HG03159 (cell line): ENCODE data around the gene SMAD1.
"Not testable (repeated sequence)": the region's sequence is repeated elsewhere in the genome, so short reads cannot be mapped to it uniquely, and the experiment has no call there.

Experiments used
- ATAC-seq: cut with Tn5 transposase; IDR thresholded peaks from one replicate; pipeline ENCODE4 v1.9.1; 2021; ENCODE audit warnings: mild to moderate bottlenecking, moderate library complexity; ENCODE audit not compliant: unreplicated experiment

The SMAD1 gene

DNA sequence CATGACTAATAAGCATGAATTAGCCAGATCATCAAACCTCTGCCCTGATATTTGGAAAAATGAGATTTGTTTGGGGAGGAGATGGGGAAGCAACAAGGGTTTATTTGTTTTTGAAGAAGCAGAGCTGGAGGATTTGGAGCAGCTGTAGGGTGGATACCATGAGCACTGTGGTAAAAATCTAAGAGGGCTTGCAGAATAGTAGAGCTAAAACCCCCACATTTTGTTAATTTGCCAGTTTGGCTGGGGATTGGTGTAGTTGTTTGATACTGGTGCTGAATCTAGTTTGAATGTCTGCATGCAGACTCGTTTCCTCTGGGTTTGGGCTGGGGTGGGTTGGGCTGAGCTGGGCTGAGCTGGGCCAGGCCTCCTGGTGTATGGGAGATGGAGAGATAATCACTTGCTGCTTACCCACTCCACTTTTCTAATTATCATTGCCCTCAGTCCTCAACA lies 43.7 kb downstream of the SMAD1 start:
- ATAC-seq, result no peak

DNA sequence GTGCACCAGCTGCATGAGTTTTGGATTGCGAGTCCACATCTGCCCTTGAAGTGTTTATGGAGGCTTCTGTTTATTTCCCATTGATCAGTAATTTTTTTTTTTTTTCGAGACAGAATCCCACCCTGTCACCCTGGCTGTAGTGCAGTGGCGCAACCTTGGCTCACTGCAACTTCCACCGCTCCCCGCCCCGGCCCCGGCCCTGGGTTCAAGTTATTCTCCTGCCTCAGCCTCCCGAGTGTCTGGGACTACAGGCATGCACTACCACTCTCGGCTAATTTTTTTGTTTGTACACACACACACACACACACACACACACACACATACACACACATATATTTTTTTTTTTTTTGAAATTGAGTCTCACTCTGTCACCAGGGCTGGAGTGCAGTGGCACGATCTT lies 46.1 kb downstream of the SMAD1 start:
- no peak for ATAC-seq

GRCh38 chr4:145528601-145529000 lies 46.9 kb downstream of the SMAD1 start:
- no peak for ATAC-seq

- no peak for ATAC-seq
These were observed 48.5 kb downstream of the SMAD1 start for GRCh38 chr4:145530189-145530588.

DNA sequence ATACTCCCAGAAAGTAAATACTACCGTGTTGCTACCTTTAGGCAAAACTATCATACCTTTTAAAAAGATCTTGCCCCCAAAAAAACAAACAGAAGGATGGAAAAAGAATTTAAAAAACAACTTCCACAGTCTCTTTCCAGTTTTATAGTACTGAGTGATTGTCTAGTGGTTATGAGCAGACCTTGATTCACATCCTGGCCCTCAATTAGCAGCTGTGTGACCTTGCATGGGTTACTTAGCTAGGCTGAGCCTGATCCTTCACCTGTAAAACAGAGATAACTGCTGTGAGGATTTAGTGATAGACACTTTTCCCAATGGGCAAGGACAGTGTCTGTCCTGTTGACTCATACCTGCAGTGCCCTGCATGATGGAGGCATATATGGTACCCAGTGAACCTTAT lies 49.0 kb downstream of the SMAD1 start:
- ATAC-seq, result no peak

GRCh38 chr4:145531223-145531622 lies 49.6 kb downstream of the SMAD1 start:
- ATAC-seq, result no peak

DNA sequence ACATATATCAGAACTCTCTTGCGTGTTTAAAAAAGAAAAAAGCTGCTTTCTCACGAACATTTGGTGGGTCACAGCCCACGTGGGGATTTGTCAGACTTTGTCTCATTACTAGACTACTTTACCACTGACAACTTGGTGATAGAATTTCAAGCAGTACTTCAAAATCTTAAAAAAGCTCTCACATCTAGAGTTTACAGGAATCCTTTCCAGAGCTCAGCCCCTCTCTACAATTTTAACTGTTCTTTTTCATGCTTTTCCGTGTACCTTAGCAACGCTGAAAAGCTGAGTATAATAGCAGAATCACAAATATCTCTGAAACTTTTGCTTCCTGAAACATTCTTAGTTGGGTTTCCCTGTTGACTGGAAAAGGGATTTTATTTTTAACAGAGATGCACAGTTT lies 50.2 kb downstream of the SMAD1 start:
- no peak for ATAC-seq

- ATAC-seq, result no peak
These were observed 51.3 kb downstream of the SMAD1 start for GRCh38 chr4:145533001-145533400.

- not testable (repeated sequence) for ATAC-seq
These were observed 51.8 kb downstream of the SMAD1 start for GRCh38 chr4:145533415-145533814.

GRCh38 chr4:145533961-145534360 lies 52.3 kb downstream of the SMAD1 start:
- ATAC-seq, result no peak

DNA sequence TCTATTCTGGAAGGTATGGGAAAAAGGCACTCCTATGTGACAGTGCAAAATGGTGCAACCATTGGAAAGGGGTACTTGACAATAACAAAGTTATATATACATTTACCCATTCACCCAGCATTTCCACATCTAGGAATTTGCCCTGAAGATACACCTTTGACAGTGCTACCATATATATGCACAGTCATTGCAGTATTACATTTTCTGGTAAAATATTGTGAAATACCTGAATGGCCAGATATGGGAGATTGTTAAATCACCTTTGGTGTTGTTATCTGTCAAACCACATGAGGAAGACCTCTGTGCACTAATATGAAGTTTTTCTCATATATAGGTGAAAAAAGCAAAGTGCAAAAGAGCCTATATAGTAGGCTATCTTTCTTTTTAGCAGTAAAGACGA lies 53.5 kb downstream of the SMAD1 start:
- no peak for ATAC-seq

GRCh38 chr4:145536044-145536443 lies 54.4 kb downstream of the SMAD1 start:
- no peak for ATAC-seq

DNA sequence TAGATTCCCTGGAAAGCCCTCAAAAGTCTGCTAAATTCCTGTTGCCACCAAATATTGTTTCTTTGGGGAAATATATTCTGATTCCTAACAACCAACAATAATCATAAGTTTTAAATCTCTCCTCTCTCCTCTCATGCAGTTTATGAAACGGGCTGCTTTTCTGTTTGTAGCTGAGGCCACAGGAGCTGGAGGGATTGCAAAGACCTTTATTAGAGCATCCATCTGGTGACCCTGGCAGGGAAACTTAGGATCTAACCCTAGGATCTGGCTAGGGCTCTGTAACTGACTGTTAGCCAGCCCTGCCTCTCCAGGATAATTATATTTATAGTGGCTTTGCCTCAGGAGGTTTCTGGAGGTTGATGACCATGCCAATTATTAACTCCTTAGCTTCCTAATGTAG lies 56.9 kb downstream of the SMAD1 start:
- no peak for ATAC-seq

DNA sequence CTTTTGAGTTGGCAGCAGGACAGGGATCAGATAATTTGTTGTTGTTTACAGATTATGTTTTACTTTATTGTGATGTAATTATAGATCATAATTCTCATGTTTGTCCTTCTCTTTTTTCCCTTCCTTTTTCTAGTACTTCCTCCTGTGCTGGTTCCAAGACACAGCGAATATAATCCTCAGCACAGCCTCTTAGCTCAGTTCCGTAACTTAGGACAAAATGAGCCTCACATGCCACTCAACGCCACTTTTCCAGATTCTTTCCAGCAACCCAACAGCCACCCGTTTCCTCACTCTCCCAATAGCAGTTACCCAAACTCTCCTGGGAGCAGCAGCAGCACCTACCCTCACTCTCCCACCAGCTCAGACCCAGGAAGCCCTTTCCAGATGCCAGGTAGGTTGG lies 58.0 kb downstream of the SMAD1 start:
- no peak for ATAC-seq

DNA sequence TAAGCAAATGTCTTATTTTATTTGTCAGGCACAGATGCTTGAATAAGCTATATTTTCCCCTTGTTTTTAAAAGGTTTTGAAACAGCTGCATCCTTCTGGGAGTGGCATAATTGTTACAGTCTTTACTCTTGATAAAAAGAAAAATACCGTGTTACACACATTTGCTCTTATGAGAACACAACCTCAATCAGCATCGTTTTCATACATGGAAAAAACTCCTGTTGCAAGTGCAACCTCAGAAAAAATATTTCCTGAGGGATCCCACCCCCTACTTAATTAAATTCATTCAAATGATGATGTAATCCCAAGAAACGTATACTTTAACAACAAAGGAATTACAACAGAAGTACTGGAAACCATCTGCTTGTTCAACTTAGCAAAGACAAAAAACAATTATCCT lies 58.6 kb downstream of the SMAD1 start:
- ATAC-seq, result no peak

DNA sequence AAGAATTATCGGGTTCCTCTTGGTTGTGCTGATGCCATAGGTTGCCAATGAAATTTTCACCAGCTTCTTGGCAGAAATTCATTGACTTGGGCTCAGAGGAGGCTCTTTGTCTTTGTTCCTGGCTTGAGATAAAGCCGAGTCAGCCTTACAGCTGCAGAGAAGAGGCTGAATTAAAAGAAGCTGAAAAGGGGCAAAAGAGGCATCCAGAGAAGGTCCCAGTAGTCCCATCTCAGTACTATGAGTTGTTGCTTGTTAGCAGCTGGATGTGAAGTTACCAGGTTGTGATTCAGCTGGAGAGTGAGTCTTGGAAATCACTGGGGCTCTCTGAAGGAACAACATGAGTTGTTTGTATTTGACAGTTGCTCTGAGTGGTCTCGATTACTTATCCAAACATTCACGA lies 59.7 kb downstream of the SMAD1 start:
- no peak for ATAC-seq

DNA sequence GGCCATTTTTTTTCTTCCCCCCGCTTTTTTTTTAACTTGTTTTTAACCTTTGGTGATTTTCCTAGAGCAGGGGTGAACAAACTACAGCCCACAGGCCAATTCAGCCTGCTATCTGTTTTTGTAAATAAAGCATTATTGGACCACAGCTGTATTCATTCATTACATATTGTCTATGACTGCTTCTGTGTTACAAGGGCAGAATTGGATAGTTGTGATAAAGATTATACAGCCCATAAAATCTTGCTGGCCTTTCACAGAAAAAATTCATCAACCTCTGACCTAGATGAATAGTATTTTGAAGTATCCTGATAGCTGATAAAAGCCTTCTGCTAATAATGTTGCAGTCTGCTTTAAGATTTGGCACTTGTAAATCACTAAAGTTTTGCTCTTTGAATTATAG lies 63.4 kb downstream of the SMAD1 start:
- ATAC-seq, result no peak

DNA sequence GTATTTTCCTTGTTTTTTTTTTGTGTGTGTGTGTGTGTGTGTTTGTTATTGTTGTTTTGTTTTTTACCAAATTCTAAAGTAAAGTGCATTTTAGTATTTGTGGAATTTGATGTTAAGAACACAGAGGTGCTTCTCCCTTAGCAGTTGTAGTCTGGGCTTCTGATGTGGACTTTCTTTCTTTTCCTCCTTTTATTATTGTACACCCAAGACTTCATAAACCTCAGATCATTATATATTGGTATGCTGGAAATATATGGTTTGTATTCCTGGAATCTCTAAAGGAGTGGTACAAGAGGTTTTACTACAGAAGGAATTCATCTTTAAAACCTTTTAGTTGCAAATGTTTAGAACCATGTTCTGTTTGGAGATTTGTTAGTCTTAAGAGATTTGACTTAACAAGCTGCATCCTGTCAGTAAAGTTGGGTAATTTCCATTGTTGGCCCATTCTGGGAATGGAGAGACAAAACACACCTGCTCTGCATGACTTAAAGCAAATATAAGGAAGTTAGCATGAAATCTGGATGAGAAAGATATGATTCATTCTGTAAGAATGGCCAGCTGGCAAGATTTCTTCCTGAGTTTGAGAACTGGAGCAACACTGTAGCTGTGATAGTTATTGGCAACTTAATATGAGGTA lies 64.0 kb downstream of the SMAD1 start:
- no peak for ATAC-seq

DNA sequence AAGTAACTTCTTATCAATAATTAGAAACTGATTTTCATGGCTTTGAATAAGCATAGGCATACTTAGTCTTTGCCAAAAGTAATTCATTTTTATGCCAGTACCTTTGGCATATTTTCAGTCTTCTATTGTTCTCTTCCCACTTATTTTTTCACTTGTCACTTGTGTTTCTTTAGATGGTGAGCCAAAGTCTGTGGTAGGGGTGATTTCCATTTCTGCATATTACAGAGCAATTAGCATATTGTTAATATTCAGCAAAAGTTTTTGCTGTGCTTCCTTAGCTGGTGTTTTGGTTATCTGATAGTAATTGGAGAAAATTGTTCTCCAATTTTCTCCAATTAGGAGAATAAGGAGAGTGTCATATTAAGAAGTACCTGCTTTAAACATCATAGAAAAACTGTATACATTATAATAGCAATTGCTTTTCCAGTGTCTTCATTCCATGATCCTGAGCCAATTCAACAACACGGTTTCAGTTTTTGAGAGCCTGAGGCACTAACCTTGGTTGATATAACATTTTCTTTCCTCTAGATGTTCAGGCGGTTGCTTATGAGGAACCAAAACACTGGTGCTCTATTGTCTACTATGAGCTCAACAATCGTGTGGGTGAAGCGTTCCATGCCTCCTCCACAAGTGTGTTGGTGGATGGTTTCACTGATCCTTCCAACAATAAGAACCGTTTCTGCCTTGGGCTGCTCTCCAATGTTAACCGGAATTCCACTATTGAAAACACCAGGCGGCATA lies 64.7 kb downstream of the SMAD1 start:
- ATAC-seq, result no peak

- ATAC-seq, result no peak
These were observed 70.0 kb downstream of the SMAD1 start for GRCh38 chr4:145551660-145552059.

DNA sequence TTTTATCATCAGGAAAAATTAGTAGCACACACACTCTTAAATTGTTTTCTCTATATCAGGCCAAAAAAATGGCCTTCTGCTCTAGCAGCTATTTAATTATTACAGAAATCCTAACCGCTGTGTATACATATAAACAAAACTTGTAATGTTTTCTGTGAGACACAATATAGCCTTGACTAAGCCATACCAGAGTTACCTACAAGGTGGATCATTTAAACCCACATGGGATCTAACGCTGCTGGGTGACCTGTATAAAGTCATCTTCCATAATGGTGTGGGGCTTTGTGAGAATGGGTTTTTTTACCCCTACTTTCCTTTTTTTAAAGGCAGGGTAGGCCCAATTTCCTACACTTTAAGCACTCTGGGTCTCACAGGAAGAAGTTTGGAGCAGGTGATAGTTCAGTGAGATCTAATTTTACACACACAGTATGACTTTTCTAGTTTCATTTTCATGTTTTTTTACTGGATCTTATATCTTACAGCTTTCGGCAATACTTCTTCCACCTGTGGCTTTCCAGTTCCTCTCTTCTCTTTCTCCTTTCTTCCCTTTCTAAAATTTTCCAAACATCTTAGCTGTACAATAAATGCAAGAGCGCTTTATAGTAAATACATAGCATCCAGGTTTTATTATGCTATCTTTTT lies 70.6 kb downstream of the SMAD1 start:
- ATAC-seq, result peak; percentile 86

DNA sequence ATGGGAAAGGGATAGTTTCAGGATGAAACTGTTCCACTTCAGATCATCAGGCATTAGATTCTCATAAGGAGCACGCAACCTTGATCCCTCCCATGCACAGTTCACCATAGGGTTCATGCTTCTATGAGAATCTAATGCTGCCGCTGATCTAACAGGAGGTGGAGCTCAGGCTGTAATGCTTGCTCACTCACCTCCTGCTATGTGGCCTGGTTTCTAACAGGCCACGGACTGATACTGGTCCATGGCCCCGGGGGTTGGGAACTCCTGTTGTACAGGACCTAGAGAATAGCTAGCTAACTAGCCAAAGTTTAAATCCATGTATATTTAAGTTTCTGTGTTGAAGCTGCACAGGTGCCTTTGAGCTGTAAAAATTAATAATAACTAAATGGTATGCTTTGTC lies 71.7 kb downstream of the SMAD1 start:
- no peak for ATAC-seq
